ENCODE data around the gene MARF1.
"Not testable (repeated sequence)": the region's sequence is repeated elsewhere in the genome, so short reads cannot be mapped to it uniquely, and the experiment has no call there.

MARF1 gene

GRCh38 chr16:15618392-15618791 is 24.6 kb downstream of the MARF1 start:
- DNase-seq = no peak

- no peak for DNase-seq
Observed at GRCh38 chr16:15617901-15618300, 25.1 kb downstream of the MARF1 start.

- DNase-seq = no peak
Observed at GRCh38 chr16:15616475-15617165, 26.3 kb downstream of the MARF1 start.

- DNase-seq = no peak
Observed at GRCh38 chr16:15616012-15616411, 26.9 kb downstream of the MARF1 start.

- no peak for DNase-seq
Observed at GRCh38 chr16:15613676-15614075, 29.3 kb downstream of the MARF1 start.

- no peak for DNase-seq
Observed at GRCh38 chr16:15611610-15612009, 31.3 kb downstream of the MARF1 start.

GRCh38 chr16:15610369-15610871 is 32.5 kb downstream of the MARF1 start:
- DNase-seq = no peak

GRCh38 chr16:15609286-15609649 is 33.7 kb downstream of the MARF1 start:
- no peak for DNase-seq

GRCh38 chr16:15608398-15609285 is 34.3 kb downstream of the MARF1 start:
- no peak for DNase-seq

GRCh38 chr16:15607700-15608396 is 35.1 kb downstream of the MARF1 start:
- DNase-seq = no peak

GRCh38 chr16:15607221-15607699 is 35.7 kb downstream of the MARF1 start:
- not testable (repeated sequence) for DNase-seq

- DNase-seq = no peak
Observed at GRCh38 chr16:15606518-15607220, 36.3 kb downstream of the MARF1 start.

- DNase-seq = no peak
Observed at GRCh38 chr16:15605839-15606517, 37.0 kb downstream of the MARF1 start.

GRCh38 chr16:15604460-15605440 is 38.2 kb downstream of the MARF1 start:
- DNase-seq = no peak

- no peak for DNase-seq
Observed at GRCh38 chr16:15602285-15603044, 40.5 kb downstream of the MARF1 start.

- DNase-seq = no peak
Observed at GRCh38 chr16:15601212-15601879, 41.6 kb downstream of the MARF1 start.

- DNase-seq = no peak
Observed at GRCh38 chr16:15599303-15600070, 43.5 kb downstream of the MARF1 start.

GRCh38 chr16:15598648-15599190 is 44.2 kb downstream of the MARF1 start:
- no peak for DNase-seq
